Jurkat, Clone E6-1 (cell line): Measurements from ENCODE around the gene TWF2. TPM values are rescaled to one million over a fixed set of nuclear protein-coding genes. Genes with fewer than 3 reads are reported as not detected.
"Not testable (repeated sequence)": the region's sequence is repeated elsewhere in the genome, so short reads cannot be mapped to it uniquely, and the experiment has no call there.

Experiments used
- DNase-seq: peaks from one replicate; pipeline ENCODE4 v3.0.0-alpha.2; 2011; ENCODE audit warnings: low read depth, low spot score
- H3K4me3 ChIP-seq: 2 replicates; pipeline ENCODE4 v1.5.1; 2011; ENCODE audit warnings: mild to moderate bottlenecking, low read length, control low read depth, moderate library complexity
- polyA plus RNA-seq: library from polyadenylated mRNA; unstranded; fragments of >200 nt; gene quantifications from one replicate; pipeline ENCODE4 v1.2.1, GENCODE V29; 2012; ENCODE audit warnings: missing spikeins; ENCODE audit not compliant: insufficient read length, insufficient read depth

The TWF2 gene
- 67.7 TPM for polyA plus RNA-seq

GRCh38 chr3:52238761-52239701 is at the start of gene TWF2:
Gene TWF2, minus strand, starts transcription at chr3:52239158. Its CDS starts 142 bp downstream, at chr3:52239016.
- DNase-seq = peak; percentile 62
- peak within 1 kb of the TSS; percentile 76 for H3K4me3 ChIP-seq

GRCh38 chr3:52288674-52289073 is 49.7 kb upstream of the TWF2 start:
- DNase-seq = no peak
- peak overlapping the region; percentile 89 for H3K4me3 ChIP-seq

GRCh38 chr3:52286777-52287110 is 47.8 kb upstream of the TWF2 start:
- no peak for DNase-seq
- H3K4me3 ChIP-seq = peak overlapping the region; percentile 89

GRCh38 chr3:52284051-52284450 is 45.1 kb upstream of the TWF2 start:
- H3K4me3 ChIP-seq, DNase-seq: not testable (repeated sequence)

- no peak for DNase-seq
- H3K4me3 ChIP-seq = no peak overlapping the region
These were observed 44.3 kb upstream of the TWF2 start for GRCh38 chr3:52283306-52283705.

GRCh38 chr3:52281981-52282801 is 43.2 kb upstream of the TWF2 start:
- DNase-seq = peak; percentile 82
- H3K4me3 ChIP-seq = peak overlapping the region; percentile 15

- no peak overlapping the region for H3K4me3 ChIP-seq
- DNase-seq = no peak
These were observed 41.1 kb upstream of the TWF2 start for GRCh38 chr3:52280050-52280461.

GRCh38 chr3:52279596-52279995 is 40.6 kb upstream of the TWF2 start:
- no peak overlapping the region for H3K4me3 ChIP-seq
- no peak for DNase-seq

GRCh38 chr3:52278510-52279069 is 39.6 kb upstream of the TWF2 start, which contains the start of gene WDR82:
Gene WDR82, minus strand, starts transcription at chr3:52278649. Its CDS starts 288 bp downstream, at chr3:52278361.
- DNase-seq = peak; percentile 84
- H3K4me3 ChIP-seq = peak within 1 kb of the TSS; percentile 94

GRCh38 chr3:52277972-52278509 is 39.1 kb upstream of the TWF2 start:
- H3K4me3 ChIP-seq = peak overlapping the region; percentile 94
- no peak for DNase-seq

GRCh38 chr3:52277071-52277964 is 38.4 kb upstream of the TWF2 start:
- peak overlapping the region; percentile 94 for H3K4me3 ChIP-seq
- no peak for DNase-seq

- DNase-seq, H3K4me3 ChIP-seq: not testable (repeated sequence)
These were observed 35.8 kb upstream of the TWF2 start for GRCh38 chr3:52274781-52275180.

- DNase-seq = no peak
- H3K4me3 ChIP-seq = no peak overlapping the region
These were observed 33.9 kb upstream of the TWF2 start for GRCh38 chr3:52272831-52273230.

- H3K4me3 ChIP-seq, DNase-seq: not testable (repeated sequence)
These were observed 33.2 kb upstream of the TWF2 start for GRCh38 chr3:52272172-52272571.

GRCh38 chr3:52270252-52270754 is 31.3 kb upstream of the TWF2 start:
- H3K4me3 ChIP-seq = no peak overlapping the region
- no peak for DNase-seq

- no peak for DNase-seq
- H3K4me3 ChIP-seq = no peak overlapping the region
These were observed 30.8 kb upstream of the TWF2 start for GRCh38 chr3:52269776-52270175.

- no peak overlapping the region for H3K4me3 ChIP-seq
- no peak for DNase-seq
These were observed 29.1 kb upstream of the TWF2 start for GRCh38 chr3:52268036-52268435.

GRCh38 chr3:52265387-52265786 is 26.4 kb upstream of the TWF2 start:
- no peak for DNase-seq
- H3K4me3 ChIP-seq = no peak overlapping the region
